ENCODE data around the gene AGBL4. TPM values are rescaled to one million over a fixed set of nuclear protein-coding genes. Genes with fewer than 3 reads are reported as not detected.
"Not testable (repeated sequence)": the region's sequence is repeated elsewhere in the genome, so short reads cannot be mapped to it uniquely, and the experiment has no call there.

AGBL4 gene
- total and polyA plus RNA-seq, 2 of the 4 experiments (the other 2 are of a cell fraction): not detected

DNA sequence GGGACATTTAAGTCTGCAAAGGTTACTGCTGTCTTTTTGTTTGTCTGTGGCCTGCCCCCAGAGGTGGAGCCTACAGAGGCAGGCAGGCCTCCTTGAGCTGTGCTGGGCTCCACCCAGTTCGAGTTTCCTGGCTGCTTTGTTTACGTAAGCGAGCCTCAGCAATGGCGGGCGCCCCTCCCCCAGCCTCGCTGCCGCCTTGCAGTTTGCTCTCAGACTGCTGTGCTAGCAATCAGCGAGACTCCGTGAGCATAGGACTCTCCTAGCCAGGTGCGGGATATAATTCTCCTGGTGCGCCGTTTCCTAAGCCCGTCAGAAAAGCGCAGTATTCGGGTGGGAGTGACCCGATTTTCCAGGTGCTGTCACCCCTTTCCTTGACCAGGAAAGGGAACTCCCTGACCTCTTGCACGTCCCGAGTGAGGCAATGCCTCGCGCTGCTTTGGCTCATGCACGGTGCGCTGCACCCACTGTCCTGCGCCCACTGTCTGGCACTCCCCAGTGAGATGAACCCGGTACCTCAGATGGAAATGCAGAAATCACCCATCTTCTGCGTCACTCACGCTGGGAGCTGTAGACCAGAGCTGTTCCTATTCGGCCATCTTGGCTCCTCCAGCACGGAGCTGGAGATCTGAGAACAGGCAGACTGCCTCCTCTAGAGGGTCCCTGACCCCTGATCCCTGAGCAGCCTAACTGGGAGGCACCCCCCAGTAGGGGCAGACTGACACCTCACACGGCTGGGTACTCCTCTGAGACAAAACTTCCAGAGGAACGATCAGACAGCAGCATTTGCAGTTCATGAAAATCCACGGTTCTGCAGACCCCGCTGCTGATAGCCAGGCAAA lies 766.3 kb downstream of the AGBL4 start:
- 47% methylated on average over 14 of the region's 32 CpGs; no CpG with 5 or more reads in 1 of the 2 experiments for WGBS, 2 experiments (ENCODE audit: extremely low coverage in 2 of 2, insufficient read length in 1 of 2)
- H4K91ac ChIP-seq (ENCODE audit: insufficient read depth, low read depth, low read length); H3K4me3 ChIP-seq (ENCODE audit: insufficient read depth, low read depth, low read length); H2AK5ac ChIP-seq (ENCODE audit: low read depth, low read length); intact Hi-C loops (cut with micrococcal nuclease); ATAC-seq (ENCODE audit: low read depth); H3K4ac ChIP-seq (ENCODE audit: low read depth, low read length); POLR2A ChIA-PET (ENCODE audit: unreplicated experiment); H3K36me3 ChIP-seq (ENCODE audit: control insufficient read depth, insufficient read depth, low read length); H3K14ac ChIP-seq (replicated peaks; ENCODE audit: low read depth, low read length); H2BK15ac ChIP-seq (ENCODE audit: low read depth, low read length); H3K27me3 ChIP-seq (ENCODE audit: control insufficient read depth, insufficient read depth, low read length); H4K8ac ChIP-seq (ENCODE audit: low read depth in 2 of 2, low read length in 2 of 2); in situ Hi-C loops (cut with MboI; ENCODE audit: low sequenced_read_pairs); H3K18ac ChIP-seq (ENCODE audit: low read depth, low read length); H3K27ac ChIP-seq (ENCODE audit: insufficient read depth, low read length); H4K5ac ChIP-seq (ENCODE audit: low read depth, low read length); H3K79me1 ChIP-seq (ENCODE audit: low read depth in 1 of 2, low read length in 2 of 2); H3K56ac ChIP-seq (ENCODE audit: extremely low read depth, insufficient read depth, low read length); H3K4me2 ChIP-seq (ENCODE audit: low read depth, low read length); H2BK20ac ChIP-seq (ENCODE audit: low read depth, low read length); H3K9ac ChIP-seq (ENCODE audit: low read depth, low read length); H2AFZ ChIP-seq (replicated peaks; ENCODE audit: low read length, poor library complexity); H2AK9ac ChIP-seq (replicated peaks; ENCODE audit: low read depth, low read length, poor library complexity); H2BK120ac ChIP-seq (ENCODE audit: low read depth, low read length); H4K20me1 ChIP-seq (ENCODE audit: insufficient read depth, low read length); H3K23ac ChIP-seq (ENCODE audit: low read depth, low read length); H3K9me3 ChIP-seq (ENCODE audit: control insufficient read depth, insufficient read depth, low read length); CTCF ChIA-PET; DNase-seq; H3K4me1 ChIP-seq (ENCODE audit: control insufficient read depth, insufficient read depth, low read length); H2BK5ac ChIP-seq (ENCODE audit: low read depth, low read length, poor library complexity, severe bottlenecking); H3K9me1 ChIP-seq (ENCODE audit: insufficient read depth, low read length); BruUV-seq (replicated peaks); dilution Hi-C loops (cut with HindIII; ENCODE audit: low sequenced_read_pairs, unreplicated experiment): not testable (repeated sequence)
